Stimulated activated naive CD4-positive, alpha-beta T cell (primary cell): ENCODE measurements around the gene PARVG.
A peak's percentile ranks its signal among the peaks of the same experiment; 100 is the strongest.

Experiments used
- DNase-seq, 6 experiments: peaks; one replicate each; lab custom pipeline; 2025; lab: John Stamatoyannopoulos, UW

Gene PARVG

DNA sequence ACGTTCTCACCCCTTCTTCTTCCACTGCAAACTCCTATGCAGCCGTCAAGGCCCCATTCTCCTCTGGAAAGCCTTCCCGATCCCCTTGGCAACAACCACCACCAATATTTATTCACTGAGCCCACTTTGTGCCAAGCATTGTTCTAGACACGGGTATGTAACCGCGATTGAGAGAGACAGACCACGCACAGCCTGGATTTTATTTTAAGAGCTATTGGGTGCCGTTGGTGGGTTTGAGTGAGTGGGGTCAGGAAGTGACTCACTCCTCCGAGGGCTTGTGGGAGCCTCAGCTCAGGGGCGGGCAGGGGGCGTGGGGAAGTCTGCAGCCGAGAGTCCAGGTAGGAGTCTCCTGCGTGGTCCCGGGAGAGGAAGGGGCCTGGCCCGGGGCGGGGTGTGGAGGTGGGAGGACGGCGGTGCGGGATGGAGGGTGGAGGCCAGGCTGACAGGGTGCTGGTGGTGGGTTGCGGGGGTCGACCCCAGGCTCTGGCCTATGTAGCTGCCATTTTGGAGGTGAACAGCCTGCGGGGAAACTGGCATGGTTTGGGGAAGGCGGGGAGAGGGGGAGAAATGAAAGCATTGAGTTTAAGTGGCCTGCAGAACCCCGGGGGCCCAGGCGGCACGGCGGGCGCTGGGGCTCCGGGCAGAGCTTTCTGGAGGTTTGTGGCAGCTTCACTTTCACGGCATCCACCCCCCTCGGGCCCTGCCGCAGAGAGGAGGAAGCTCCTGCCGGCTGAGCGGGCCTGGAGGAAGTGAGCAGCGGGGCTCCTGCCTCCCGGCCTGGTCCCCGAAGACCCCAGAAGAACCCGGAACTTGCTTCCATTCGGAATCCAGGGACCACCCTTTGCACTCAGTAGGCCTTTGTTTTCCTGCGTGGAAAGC, 547 bp downstream of the PARVG start:
- peak; percentile 41 to 67 (median 45) for DNase-seq

DNA sequence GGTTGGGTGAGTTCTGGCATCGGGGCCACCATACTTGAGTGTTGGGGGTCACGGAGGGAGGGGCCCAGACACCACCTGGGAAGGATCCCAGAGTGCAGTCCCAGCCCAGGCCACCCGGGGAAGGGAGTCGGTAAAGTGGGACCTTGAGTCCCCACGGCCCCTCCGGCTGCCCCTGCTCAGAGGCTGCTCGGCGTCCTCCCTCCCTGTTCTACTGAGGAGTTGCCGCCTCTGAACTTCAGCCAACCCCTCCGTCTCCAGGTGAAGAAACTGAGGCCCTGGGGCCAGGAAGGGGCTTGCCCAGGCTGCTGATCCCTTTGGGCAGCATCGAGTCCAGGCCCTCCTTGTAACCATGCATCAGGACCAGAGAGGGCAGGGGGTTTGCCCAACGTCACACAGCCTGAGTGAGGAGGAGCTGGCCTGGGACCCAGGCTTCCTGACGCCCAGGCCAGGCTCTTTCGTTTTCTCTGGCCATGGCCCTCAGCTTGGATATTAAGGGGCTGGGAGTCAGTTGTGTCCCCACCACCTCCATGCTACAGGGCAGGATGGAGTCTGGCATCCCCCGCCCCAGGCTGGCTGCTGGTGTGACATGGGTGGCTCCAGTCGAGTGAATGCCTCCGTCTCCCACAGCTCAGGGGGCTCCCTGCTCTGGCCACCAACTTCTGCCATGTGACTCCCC, 1.3 kb downstream of the PARVG start:
- DNase-seq: peak in 1 of 6 experiments; percentile 19

DNA sequence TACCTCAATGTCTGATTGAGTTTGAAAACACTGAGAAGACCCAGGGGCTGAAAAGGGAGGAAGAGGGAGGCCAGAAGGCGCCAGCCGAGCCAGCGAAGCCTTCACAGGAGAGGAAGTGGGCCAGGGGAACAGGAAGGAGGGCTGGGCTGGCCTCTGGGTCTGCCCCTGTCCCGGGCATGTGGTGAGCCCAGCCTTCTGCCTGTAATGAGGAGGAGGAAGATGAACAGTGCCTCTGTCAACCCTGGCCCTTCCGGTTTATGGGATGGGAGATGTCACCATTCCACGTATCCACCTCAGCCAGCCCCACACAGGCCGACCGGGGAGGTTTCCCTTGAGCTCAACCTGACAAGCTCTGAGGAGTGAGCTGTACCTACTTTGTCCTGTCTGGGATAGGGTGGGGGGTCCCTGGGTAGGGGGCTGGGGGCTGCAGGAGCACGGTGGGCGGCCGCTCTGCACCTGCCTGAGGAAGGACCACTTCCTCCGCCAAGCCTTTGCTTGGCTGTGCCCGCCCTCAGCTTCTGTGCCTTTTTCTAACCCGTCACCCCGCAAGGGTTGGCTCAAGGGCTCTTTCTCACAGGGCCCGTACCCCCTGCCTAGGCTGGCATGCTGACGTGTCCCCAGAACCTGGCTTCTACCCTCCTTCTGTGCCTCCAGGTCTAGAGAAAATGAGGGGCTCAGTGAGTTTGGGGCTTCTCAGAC, 2.0 kb downstream of the PARVG start:
- DNase-seq: peak in 5 of 6 experiments; percentile 8 to 43 (median 28)

DNA sequence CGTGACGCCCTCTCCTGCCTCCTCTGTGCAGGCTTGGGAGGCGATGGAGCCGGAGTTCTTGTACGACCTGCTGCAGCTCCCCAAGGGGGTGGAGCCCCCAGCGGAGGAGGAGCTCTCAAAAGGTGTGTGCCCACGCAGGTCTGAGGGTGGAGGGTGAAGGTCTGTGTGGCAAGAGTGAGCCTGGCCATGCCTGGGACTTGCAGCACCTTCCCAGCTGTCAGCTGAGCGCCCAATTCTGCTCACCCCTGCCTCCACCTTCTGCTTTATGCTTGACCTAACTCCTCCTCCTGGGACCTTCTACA, 2.5 kb downstream of the PARVG start:
- peak in 1 of 6 experiments; percentile 16 for DNase-seq

DNA sequence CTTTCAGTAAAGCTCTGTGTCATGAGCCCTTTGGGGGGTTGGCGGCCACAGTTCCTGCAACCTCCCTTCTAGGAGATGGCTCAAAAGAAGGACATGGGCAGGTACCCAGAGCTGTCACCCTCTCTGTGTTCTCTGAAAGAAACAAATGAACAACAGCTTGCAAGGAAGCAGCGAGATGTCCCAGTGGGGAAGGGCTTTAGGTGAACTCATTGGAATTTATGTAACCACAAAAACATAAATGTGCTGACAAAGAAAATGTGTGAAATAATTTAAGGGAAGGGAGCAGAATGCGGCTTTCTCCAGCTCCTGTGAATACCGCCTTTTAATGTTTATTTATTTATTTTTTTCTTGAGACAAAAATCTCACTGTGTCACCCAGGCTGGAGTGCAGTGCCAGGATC, 3.3 kb downstream of the PARVG start:
- no peak for DNase-seq

DNA sequence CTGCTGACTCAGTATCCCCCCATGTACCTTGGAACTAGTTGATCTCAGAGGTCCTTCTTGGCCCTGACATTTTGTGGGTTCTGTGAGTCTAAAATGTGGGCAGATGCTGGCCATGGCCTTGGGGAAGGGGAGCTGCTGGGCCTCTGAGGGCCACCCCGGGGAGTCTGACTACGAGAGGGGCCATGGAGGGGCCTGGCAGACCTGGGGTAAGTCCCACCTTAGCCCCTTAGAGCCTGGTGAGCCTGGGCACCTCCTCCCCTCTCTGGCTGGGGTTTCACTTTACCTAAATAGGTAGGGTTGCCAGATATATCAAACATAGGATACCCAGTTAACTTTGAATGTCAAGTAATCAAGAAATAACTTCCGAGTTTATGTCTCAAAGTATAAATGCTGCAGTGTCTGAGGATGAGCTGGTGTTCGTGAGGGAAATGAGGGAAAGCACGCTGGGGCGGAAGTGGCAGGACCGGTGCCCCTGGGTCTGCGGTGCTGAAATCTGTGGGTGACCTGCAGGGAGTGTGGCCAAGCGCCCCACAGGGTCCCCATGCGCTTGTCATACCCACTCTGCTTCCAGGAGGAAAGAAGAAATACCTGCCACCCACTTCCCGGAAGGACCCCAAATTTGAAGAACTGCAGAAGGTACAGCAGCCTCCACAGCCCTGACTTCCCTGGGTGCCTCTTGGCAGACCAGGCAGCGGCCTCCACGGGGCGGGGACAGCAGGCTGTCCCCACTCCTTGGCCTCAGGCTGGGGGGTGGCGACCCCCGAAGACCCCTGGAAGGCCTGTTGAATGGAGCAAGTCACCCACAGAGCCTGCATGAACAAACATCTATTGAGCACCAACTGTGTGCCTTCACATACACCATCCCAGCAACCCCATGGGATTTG, 4.8 kb downstream of the PARVG start:
- no peak for DNase-seq

DNA sequence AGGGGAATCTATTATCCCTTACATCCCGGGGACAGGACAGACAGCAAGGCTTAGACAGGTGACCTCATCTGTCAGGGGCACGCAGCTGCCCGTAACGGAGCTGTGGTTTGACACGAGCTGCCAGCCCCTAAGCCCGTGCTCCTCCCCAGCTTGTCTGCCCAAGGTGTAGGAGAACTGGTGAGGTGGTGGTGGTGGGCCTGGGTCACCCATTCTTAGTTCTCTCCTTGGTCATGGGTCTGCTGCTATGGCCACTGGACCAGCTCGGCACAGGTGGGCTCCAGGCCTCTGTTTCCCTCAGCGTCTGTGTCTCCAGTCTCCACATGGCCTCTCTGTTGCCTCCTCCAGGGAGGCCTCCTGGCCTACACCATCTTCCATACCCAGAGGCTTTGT, 5.4 kb downstream of the PARVG start:
- DNase-seq: no peak

DNA sequence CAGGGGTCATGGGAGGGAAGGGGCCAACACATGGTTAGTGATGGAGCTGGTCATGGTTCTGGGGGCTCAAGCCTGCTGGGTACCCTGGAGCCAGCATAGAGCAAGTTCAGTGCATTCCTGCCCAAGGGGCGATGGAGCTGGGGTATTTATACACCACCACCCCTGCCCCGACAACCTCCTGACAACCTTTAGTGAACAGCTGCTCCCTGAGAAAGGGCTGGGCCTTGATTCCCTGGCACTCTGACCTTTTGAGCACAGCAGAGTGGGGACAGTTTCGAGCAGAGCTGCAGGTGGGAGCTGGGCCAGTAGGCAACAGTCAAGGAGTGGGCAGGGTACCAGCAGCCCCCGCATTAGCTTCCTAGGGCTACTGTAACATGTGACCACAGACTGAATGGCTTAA, 6.0 kb downstream of the PARVG start:
- no peak for DNase-seq

DNA sequence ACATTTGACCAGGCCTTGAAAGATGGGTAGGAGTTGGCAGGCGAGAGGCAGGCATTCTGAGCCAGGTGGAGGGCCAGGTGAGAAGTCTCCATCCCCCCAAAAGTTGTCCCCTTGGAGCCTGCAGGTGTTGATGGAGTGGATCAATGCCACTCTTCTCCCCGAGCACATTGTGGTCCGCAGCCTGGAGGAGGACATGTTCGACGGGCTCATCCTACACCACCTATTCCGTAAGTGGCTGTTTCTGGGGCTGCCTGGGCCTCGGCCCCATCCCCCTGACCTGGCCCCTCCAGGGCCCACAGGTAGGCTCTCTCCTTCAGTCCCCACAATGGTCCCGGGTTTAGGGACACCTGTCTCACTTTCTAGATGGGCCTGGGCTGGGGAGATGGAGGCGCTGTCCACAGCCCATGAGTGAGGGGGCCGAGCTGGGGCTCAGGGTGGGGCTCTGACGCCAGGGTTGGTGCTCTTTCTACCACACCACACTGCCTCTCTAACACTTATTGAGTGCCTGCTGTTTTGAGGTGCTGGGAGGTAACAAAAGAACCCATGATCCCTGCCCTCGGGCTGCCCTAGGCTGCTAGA, 7.0 kb downstream of the PARVG start:
- DNase-seq: no peak

DNA sequence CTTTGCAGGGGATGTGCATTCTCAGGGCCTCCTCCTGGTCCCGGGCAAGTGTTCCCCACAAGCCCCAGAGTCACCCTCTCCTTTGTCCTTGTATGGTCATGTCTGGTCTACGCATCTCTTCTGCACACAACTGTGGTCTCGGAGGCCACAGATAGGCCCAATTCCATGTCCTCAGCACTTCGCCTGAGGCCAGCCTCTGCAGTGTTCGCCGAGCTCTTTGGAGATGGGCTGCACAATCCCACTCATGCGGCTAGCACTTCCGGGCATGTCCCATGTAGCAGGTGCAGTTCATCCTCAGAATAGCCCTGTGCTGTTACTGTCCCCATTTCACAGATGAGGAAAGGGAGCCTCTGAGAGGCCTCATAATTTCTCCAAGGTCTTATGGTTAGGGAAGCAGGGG, 7.6 kb downstream of the PARVG start:
- DNase-seq: no peak

DNA sequence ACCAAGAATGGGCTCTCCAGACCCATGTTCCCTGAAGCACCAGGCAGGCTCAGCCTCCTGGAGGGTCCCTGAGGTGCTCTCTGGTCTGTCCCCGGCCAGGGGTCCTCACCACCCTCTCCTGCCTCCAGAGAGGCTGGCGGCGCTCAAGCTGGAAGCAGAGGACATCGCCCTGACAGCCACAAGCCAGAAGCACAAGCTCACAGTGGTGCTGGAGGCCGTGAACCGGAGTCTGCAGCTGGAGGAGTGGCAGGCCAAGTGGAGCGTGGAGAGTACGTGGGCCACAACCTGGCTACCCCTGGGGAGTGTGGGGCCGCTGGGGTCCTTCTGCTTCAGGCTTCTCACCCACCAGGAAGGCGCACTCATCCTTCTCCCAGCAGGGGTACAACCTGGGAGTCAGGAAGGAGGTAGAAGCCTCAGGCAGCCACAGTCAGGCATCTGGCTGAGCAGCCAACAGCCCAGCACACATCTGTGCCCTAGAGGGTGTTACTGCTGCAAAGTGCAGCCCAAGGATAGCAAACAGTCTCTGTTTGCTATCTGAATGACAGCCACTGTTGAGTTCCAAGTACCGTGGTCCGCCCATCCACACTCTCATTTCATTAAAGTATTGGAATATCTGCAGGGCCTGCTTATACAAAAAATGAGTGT, 8.4 kb downstream of the PARVG start:
- no peak for DNase-seq

DNA sequence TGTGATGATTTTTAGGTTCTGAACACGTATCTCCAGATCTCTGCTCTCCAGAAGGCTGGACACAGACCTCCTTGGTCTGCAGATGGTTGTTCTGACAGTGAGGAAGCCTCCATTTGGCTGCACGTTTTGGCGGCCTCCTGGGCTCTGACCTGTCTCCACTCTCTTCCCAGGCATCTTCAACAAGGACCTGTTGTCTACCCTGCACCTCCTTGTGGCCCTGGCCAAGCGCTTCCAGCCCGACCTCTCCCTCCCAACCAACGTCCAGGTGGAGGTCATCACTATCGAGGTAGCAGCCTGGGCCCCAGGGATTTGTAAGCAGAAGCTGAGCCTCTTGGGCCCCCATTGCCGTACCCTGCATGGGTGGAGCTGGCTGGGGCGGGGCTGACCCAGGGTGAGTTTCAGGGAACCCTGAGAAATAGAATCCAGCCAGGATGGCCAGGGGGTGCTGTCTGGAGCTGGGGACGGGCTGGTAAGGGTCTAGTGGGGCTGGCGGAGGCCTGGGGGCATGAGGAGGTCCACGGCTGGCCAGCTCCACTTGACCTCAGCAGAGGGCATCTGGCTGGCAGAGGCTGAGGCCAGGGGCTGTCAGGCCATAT, 9.8 kb downstream of the PARVG start:
- no peak for DNase-seq

DNA sequence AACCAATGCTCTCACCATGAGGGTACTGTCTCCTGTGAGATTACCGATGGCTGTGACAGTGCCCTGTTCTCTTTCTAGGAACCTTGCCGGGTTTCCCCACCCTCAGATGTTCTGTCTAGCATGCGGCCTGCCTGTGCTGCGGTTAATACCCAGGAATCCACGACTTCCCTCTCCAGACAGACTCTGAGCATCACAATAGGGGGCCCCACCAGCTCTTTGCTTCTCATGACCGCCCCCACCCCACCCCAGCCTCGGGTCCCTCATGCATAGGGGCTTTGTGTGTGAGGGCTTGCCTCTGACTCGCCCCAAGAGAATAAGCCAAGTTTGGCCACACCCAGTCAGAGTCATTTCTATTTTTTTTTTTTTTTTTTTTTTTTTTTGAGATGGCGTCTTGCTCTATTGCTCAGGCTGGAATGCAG, 10.3 kb downstream of the PARVG start:
- DNase-seq: no peak

DNA sequence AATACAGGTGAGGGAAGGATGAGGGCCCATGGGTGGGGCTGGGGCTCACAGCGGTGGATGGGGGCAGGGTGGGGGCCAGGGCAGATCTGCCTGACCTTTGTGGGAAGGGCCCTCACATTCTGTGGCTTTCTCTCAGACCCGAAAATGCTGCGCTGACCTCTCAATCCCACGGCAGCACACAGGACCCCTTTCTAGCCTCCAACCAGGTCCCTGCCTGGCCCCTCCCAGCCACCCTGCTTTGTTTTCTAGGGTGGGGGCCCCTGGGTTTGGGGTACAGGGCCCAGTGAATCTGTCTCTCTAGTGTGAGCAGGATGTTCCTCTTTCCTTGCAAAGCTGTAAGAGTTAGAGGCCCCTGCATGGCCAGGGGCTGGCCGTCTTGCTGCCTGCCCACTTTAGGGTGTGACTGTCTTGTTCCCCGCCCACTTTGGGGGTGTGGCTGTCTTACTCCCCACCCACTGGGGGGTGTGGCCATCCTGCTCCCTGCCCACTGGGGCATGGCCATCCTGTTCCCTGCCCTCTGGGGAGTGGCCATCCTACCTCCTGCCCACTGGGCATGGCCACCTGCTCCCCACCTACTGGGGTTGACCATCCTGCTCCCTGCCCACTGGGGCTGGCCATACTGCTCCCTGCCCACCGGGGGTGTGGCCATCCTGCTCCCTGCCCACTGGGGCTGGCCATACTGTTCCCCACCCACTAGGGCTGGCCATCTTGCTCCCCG, 11.5 kb downstream of the PARVG start:
- peak in 4 of 6 experiments; percentile 17 to 43 (median 23) for DNase-seq

DNA sequence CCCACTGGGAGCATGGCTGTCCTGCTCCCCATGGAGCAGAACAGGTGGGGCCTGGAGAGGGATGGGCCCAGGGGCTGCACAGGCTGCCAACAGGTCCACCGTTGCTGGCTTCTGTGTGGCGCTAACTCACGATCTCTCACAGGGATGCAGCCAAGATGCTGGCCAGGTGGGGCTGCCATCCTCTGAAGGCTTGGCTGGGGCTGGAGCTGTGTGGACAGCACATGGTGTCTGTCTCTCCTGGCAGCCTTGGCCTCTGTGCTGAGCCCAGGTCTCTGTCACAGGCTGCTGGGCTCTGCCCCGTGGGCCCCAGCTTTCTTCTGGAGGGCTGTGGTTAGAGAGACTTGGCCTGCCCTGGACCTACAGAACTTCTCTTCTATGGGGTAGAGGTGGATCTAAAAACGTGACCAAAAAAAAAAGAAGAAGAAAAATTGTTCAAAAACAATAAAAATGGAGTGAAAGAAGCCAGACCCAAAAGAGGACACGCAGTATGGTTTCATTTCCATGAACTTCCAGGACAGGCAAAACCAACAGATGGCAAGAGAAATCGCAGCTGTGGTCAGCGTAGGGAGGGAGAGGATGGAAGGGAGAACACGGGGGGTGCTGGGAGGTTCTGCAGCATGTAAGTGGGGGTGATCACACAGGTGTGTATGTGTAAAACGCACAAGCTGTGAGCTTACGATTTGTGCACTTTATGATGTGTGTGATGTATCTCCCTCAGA, 12.2 kb downstream of the PARVG start:
- no peak for DNase-seq

DNA sequence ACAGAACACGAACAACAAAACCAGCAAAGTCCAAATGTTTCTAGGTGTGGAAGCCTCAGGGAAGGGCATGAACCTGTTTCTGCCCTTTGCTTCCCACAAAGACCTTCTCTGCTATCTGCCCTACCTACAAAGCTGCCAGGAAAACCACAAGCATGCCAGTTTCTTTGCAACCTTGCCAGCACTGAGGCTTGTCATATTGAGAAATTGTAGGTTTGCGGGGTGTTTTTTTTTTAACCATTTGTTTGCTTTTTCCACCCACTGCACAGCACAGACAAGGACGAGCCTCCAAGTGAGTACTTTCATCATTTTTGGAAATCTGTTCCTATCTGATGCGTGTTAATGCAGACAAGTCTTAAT, 12.8 kb downstream of the PARVG start:
- DNase-seq: no peak

DNA sequence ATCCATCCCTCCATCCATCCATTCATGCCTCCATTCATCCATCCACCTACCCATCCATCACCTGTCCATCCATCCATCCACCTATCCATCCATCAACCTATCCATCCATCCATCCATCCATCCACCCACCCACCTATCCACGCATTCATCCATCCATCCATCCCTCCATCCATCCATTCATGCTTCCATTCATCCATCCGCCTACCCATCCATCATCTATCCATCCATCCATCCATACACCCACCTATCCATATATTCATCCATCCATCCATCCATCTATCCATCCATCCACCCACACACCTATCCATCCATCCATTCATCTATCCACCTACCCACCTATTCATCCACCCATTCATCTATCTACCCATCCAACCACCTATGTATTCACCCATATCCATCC, 13.8 kb downstream of the PARVG start:
- DNase-seq: no peak

DNA sequence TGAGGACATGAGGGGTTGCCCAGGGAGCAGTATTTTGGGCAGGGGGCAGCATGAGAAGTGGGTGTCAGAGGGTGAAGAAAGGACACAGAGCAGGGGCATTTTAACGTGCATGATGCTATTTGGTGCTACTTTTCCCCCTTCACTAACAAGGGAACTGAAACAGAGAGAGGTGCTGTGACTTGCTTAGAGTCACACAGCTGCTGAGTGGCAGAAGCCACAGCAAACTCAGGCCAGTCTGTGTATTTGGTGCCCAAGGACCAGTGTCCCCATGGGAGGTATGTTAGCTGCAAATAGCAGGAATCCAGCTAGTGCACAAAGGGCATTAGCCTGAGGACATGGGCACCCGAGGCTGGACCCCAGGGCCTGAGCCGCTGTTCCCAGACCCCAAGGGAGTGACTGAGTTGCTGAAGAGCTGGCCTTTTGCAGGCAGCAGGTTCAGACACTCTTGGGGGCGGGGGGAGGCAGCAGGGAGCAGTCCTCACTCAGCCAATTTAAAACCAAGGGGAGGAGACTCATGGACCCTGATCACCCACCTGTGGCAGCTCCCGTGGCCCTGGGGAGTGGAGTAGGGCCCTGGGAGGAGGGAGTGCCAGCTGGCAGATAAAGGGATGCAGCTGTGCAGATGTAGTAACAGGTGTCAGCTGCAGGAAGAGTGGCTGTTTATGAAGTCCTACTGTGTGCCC, 14.6 kb downstream of the PARVG start:
- DNase-seq: no peak

DNA sequence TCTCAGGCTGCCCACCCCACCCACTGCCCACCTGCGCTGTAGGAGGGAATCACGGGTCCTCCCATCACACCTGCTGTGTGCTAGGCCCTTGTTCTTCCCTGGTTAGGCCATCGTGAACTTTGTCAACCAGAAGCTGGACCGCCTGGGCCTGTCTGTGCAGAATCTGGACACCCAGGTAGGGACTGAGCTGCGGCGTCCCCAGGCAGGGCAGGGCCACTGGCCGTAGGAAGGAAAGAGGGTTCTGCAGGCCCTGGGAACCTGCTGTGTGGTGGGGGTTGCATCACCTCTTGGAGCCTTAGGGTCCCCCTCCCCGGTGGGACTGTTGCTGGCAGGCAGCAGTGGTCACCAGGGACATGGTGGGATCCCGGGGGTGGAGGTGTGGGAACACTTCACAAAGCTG, 15.5 kb downstream of the PARVG start:
- no peak for DNase-seq
